ENCODE data around the gene KIRREL3. TPM values are rescaled to one million over a fixed set of nuclear protein-coding genes. Genes with fewer than 3 reads are reported as not detected.

Gene KIRREL3
- total and polyA plus RNA-seq, 2 of the 8 experiments (the other 6 are each of a cell fraction or from before 2014, with no cell fraction given) = 0.29 to 0.32 TPM

DNA sequence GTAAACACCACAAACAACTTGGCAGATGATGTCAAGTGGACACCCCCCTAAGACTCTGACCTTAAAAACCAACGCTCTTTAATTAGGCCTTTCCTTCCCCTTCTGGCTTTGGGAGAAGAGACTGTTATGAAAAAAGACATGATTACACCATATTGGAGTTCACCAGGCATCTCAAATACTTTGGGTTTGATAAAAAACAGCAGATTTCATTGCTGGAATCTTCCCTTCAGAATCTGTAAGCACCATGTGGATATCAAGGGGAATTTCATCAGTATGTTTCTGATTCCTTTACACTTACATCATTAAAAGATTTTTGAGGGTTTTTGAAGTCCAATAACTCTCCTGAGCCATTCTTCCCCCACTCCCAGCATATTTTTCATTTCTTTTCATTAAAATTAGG is 85.6 kb downstream of the KIRREL3 start:
- Histone ChIP-seq H3K79me2 (ENCODE audit: control insufficient read depth in 1 of 2, insufficient read depth in 2 of 2, low read length in 2 of 2) (no peaks in the 10 kb centered on the region), H3K23me2 (ENCODE audit: low read depth, low read length) (no peaks in the 10 kb centered on the region), H4K20me1 (replicated peaks in 1 of 2; ENCODE audit: control insufficient read depth in 1 of 2, insufficient read depth in 2 of 2, low read length in 2 of 2) (no peaks in the 10 kb centered on the region), H4K91ac (replicated peaks; ENCODE audit: insufficient read length, low read length) (no peak overlapping the region), H3K4me3 (ENCODE audit: extremely low read depth in 1 of 4, insufficient read depth in 2 of 4, low read depth in 3 of 4, low read length in 4 of 4) (no peak overlapping the region), H3K4ac (replicated peaks; ENCODE audit: insufficient read length, low read depth, low read length) (no peak overlapping the region), H3K23ac (ENCODE audit: insufficient read length) (no peak overlapping the region), H3K14ac (ENCODE audit: insufficient read length) (no peak overlapping the region), H3K27ac (ENCODE audit: low read depth, low read length) (no peak overlapping the region), H3K56ac (replicated peaks; ENCODE audit: insufficient read length, low read depth, low read length) (no peak overlapping the region), H3K4me2 (ENCODE audit: insufficient read depth in 1 of 2, low read depth in 2 of 2, low read length in 2 of 2) (no peak overlapping the region), H2BK5ac (ENCODE audit: low read depth, low read length) (no peak overlapping the region), H2BK20ac (ENCODE audit: low read length) (no peak overlapping the region), H2BK12ac (ENCODE audit: low read depth, low read length) (no peak overlapping the region), H3K79me1 (ENCODE audit: low read depth, low read length) (no peaks in the 10 kb centered on the region), H3K27me3 (replicated peaks in 1 of 4; ENCODE audit: control insufficient read depth in 3 of 4, extremely low read depth in 1 of 4, insufficient read depth in 3 of 4, low read length in 3 of 4) (no peaks in the 10 kb centered on the region), H2BK120ac (replicated peaks; ENCODE audit: low read depth, low read length) (no peak overlapping the region), H4K8ac (ENCODE audit: extremely low read depth, insufficient read depth, low read length) (no peak overlapping the region), H3K4me1 (replicated peaks in 1 of 4; ENCODE audit: control insufficient read depth in 3 of 4, insufficient read depth in 4 of 4, low read length in 3 of 4) (peaks cover 0 to 4% (median 0%) of the 10 kb centered on the region in 4 experiments; a peak in 1 of 7 replicates), H3K36me3 (ENCODE audit: control insufficient read depth in 2 of 4, insufficient read depth in 4 of 4, low read length in 3 of 4) (no peaks in the 10 kb centered on the region), H4K5ac (ENCODE audit: insufficient read length, low read depth, low read length) (no peak overlapping the region), H3K9me3 (ENCODE audit: insufficient read depth in 2 of 2, low read depth in 1 of 2, low read length in 1 of 2) (no peaks in the 10 kb centered on the region), H2BK15ac (ENCODE audit: low read length) (no peak overlapping the region), H2AK5ac (ENCODE audit: low read depth, low read length) (no peak overlapping the region), H2AFZ (ENCODE audit: low read length) (no peak overlapping the region), H3K18ac (ENCODE audit: extremely low read depth, low read length) (no peak overlapping the region), H3K9ac (replicated peaks in 1 of 4; ENCODE audit: extremely low read depth in 1 of 4, low read depth in 3 of 4, low read length in 3 of 4) (no peak overlapping the region)
- DNase-seq (ENCODE audit: low read depth in 1 of 2, low spot score in 2 of 2) (no peak), FAIRE-seq (no peak)
- POLR2A ChIA-PET (ENCODE audit: partially characterized antibody) = no interaction called here
- CTCF ChIA-PET (ENCODE audit: partially characterized antibody) = interaction anchor here (0.9 to 1.3 kb wide), 2 partner anchors 31 to 198 kb away, joined by 3 to 4 read pairs; no protein-coding TSS in a partner anchor
- WGBS, 2 experiments (ENCODE audit: extremely low coverage in 1 of 2, insufficient coverage in 1 of 2, insufficient read length in 1 of 2, insufficient replicate concordance in 2 of 2, low coverage in 1 of 2, low lambda C conversion rate in 2 of 2, missing lambda C conversion rate in 1 of 2) = 82% methylated on average over 1 of the region's 1 CpG; no CpG with 5 or more reads in 1 of the 2 experiments
- TF ChIP-seq FOSL1 (IDR thresholded peaks at IDR 0.05; ENCODE audit: insufficient read depth, low read depth, low read length) (no peak), EP300 (IDR thresholded peaks at IDR 0.05; ENCODE audit: borderline replicate concordance in 1 of 2, low read depth in 2 of 2, low read length in 2 of 2) (no peak), PHF8 (conservative IDR thresholded peaks at IDR 0.05; ENCODE audit: low read depth, low read length) (no peak), CREB1 (IDR thresholded peaks at IDR 0.05) (no peak), HDAC2 (IDR thresholded peaks at IDR 0.05; ENCODE audit: borderline replicate concordance in 1 of 2, low read depth in 2 of 2, low read length in 2 of 2) (no peak), GTF2F1 (IDR thresholded peaks at IDR 0.05; ENCODE audit: borderline replicate concordance, low read depth, low read length) (no peak), YY1 (IDR thresholded peaks at IDR 0.05; ENCODE audit: low read depth, low read length) (no peak), SP1 (IDR thresholded peaks at IDR 0.05; ENCODE audit: low read depth, low read length) (no peak), SUZ12 (IDR thresholded peaks at IDR 0.05; ENCODE audit: low read length) (no peak)
- TF ChIP-seq, protein P1, sequence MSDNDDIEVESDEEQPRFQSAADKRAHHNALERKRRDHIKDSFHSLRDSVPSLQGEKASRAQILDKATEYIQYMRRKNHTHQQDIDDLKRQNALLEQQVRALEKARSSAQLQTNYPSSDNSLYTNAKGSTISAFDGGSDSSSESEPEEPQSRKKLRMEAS (IDR thresholded peaks at IDR 0.05) = no peak
- TF ChIP-seq, protein P2, sequence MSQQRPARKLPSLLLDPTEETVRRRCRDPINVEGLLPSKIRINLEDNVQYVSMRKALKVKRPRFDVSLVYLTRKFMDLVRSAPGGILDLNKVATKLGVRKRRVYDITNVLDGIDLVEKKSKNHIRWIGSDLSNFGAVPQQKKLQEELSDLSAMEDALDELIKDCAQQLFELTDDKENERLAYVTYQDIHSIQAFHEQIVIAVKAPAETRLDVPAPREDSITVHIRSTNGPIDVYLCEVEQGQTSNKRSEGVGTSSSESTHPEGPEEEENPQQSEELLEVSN (IDR thresholded peaks at IDR 0.05) = no peak
- TF ChIP-seq, protein P3, sequence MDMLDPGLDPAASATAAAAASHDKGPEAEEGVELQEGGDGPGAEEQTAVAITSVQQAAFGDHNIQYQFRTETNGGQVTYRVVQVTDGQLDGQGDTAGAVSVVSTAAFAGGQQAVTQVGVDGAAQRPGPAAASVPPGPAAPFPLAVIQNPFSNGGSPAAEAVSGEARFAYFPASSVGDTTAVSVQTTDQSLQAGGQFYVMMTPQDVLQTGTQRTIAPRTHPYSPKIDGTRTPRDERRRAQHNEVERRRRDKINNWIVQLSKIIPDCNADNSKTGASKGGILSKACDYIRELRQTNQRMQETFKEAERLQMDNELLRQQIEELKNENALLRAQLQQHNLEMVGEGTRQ (IDR thresholded peaks at IDR 0.05; ENCODE audit: low read length) = no peak

Measured in H1 (cell line).